Coronary artery (tissue), 2 donors: Measurements from ENCODE around the gene UTP25.

Experiments used
- DNase-seq: peaks from one replicate; pipeline ENCODE4 v3.0.0-alpha.2; 2017; ENCODE audit warnings: low spot score
- H3K27ac ChIP-seq, 2 donors: fragments of 200-600 bp; sonication (generic); one replicate each; pipeline ENCODE4 v1.5.1; 2016 to 2019
- H3K4me3 ChIP-seq: fragments of 200-600 bp; sonication (generic); 2 replicates; pipeline ENCODE4 v1.5.1; 2016; ENCODE audit warnings: mild to moderate bottlenecking, moderate library complexity
- CTCF ChIP-seq: fragments of 200-600 bp; sonication (generic); IDR thresholded peaks from one replicate; pipeline ENCODE4 v1.5.1; 2019; ENCODE audit warnings: antibody characterized with exemption

The UTP25 gene

GRCh38 chr1:209862391-209863356 is 34.9 kb downstream of the UTP25 start:
- TF ChIP-seq CTCF: no peak
- H3K27ac ChIP-seq: no peak overlapping the region
- no peak for DNase-seq
- no peak overlapping the region for H3K4me3 ChIP-seq

GRCh38 chr1:209863766-209864485 is 36.2 kb downstream of the UTP25 start:
- no peak for DNase-seq
- no peak for TF ChIP-seq CTCF
- H3K4me3 ChIP-seq: no peak overlapping the region
- H3K27ac ChIP-seq: no peak overlapping the region

- Histone ChIP-seq H3K27ac (no peak overlapping the region), H3K4me3 (no peak overlapping the region)
- no peak for TF ChIP-seq CTCF
- no peak for DNase-seq
These were observed 38.4 kb downstream of the UTP25 start for GRCh38 chr1:209866201-209866600.

GRCh38 chr1:209869291-209870149 is 41.7 kb downstream of the UTP25 start:
- no peak overlapping the region for H3K27ac ChIP-seq
- no peak overlapping the region for H3K4me3 ChIP-seq
- no peak for TF ChIP-seq CTCF
- DNase-seq: no peak

GRCh38 chr1:209870151-209870831 is 42.5 kb downstream of the UTP25 start:
- DNase-seq: no peak
- no peak for TF ChIP-seq CTCF
- Histone ChIP-seq H3K27ac (no peak overlapping the region), H3K4me3 (no peak overlapping the region)

GRCh38 chr1:209871006-209871405 is 43.2 kb downstream of the UTP25 start:
- Histone ChIP-seq H3K4me3 (no peak overlapping the region), H3K27ac (no peak overlapping the region)
- no peak for DNase-seq
- no peak for TF ChIP-seq CTCF
